Fibroblast of the conjunctiva (primary cell): ENCODE data around the gene OR14K1.
"Not testable (repeated sequence)": the region's sequence is repeated elsewhere in the genome, so short reads cannot be mapped to it uniquely, and the experiment has no call there.

Experiments used
- DNase-seq: peaks from one replicate; pipeline ENCODE4 v3.0.0-alpha.2; 2010; ENCODE audit warnings: low read depth

Gene OR14K1

GRCh38 chr1:247738315-247738714 is at the start of gene OR14K1:
Gene OR14K1, plus strand, starts transcription at chr1:247738615. Its CDS starts 0 bp downstream, at chr1:247738615.
- no peak for DNase-seq

- DNase-seq = no peak
These were observed 37.1 kb upstream of the OR14K1 start for GRCh38 chr1:247701338-247701737.

- DNase-seq = not testable (repeated sequence)
These were observed 27.7 kb upstream of the OR14K1 start for GRCh38 chr1:247710681-247711080.

- DNase-seq = no peak
These were observed 24.7 kb upstream of the OR14K1 start for GRCh38 chr1:247713753-247714152.

- DNase-seq = no peak
These were observed 21.9 kb upstream of the OR14K1 start, which contains the start of gene OR6F1 for GRCh38 chr1:247716546-247716945. Gene OR6F1, minus strand, starts transcription at chr1:247716646. Its CDS starts 3,891 bp downstream, at chr1:247712755.

GRCh38 chr1:247721222-247721621 is 17.2 kb upstream of the OR14K1 start:
- DNase-seq = no peak

GRCh38 chr1:247740721-247741120 is 2.3 kb downstream of the OR14K1 start:
- DNase-seq = no peak

GRCh38 chr1:247741756-247742155 is 3.3 kb downstream of the OR14K1 start:
- no peak for DNase-seq

- not testable (repeated sequence) for DNase-seq
These were observed 3.9 kb downstream of the OR14K1 start for GRCh38 chr1:247742215-247742760.

- DNase-seq = no peak
These were observed 8.0 kb downstream of the OR14K1 start for GRCh38 chr1:247746391-247746935.

GRCh38 chr1:247747616-247748015 is 9.2 kb downstream of the OR14K1 start:
- DNase-seq = no peak

GRCh38 chr1:247748041-247748440 is 9.6 kb downstream of the OR14K1 start, which contains the start of gene OR14A2:
Gene OR14A2, minus strand, starts transcription at chr1:247748141.
- no peak for DNase-seq

- DNase-seq = no peak
These were observed 11.5 kb downstream of the OR14K1 start for GRCh38 chr1:247749870-247750269.

- DNase-seq = not testable (repeated sequence)
These were observed 15.9 kb downstream of the OR14K1 start for GRCh38 chr1:247754311-247754710.

GRCh38 chr1:247760456-247760855 is 22.0 kb downstream of the OR14K1 start, which contains the start of gene OR1C1:
Gene OR1C1, minus strand, starts transcription at chr1:247760556. Its CDS starts 2,150 bp downstream, at chr1:247758406.
- DNase-seq = no peak

- DNase-seq = no peak
These were observed 31.2 kb downstream of the OR14K1 start for GRCh38 chr1:247769603-247770002.
